NCI-H774 (cell line): Measurements from ENCODE around the gene RPRD2.

ENCODE experiments used
- DNase-seq: peaks from one replicate; lab custom pipeline; 2025; lab: John Stamatoyannopoulos, UW

RPRD2 gene

DNA sequence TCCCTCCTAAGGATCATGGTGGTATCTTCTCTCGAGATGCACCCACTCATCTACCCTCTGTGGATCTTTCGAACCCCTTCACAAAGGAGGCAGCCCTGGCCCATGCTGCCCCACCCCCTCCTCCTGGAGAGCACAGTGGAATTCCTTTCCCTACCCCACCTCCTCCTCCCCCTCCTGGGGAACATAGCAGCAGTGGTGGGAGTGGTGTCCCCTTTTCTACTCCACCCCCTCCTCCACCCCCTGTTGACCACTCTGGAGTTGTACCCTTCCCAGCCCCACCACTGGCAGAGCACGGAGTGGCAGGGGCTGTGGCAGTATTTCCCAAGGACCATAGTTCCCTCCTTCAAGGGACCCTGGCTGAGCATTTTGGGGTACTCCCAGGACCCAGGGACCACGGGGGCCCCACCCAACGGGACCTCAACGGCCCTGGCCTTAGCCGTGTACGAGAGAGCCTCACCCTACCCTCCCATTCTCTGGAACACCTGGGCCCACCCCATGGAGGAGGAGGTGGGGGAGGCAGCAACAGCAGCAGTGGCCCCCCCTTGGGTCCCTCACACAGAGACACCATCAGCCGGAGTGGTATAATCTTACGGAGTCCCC, 108.8 kb downstream of the RPRD2 start:
- DNase-seq: no peak

DNA sequence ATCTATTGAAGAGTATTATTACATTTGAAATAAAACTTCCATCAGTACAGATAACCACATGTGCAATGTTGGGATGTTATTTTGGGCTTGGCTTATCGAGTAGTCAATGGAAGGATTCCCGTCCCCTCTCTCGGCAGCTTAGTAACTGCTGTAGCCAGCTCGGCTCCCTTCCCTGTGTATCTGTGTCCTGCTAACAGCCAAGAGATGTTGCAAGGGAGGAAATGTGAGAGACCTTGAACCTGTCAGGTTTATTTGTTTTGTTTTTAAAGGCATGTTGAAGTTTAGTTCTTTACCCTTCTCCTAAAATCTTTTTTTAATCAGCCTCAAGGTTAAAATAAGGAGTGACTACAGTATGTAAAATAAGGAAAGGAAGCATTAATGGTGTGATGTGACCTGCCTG, 109.7 kb downstream of the RPRD2 start:
- DNase-seq: no peak

DNA sequence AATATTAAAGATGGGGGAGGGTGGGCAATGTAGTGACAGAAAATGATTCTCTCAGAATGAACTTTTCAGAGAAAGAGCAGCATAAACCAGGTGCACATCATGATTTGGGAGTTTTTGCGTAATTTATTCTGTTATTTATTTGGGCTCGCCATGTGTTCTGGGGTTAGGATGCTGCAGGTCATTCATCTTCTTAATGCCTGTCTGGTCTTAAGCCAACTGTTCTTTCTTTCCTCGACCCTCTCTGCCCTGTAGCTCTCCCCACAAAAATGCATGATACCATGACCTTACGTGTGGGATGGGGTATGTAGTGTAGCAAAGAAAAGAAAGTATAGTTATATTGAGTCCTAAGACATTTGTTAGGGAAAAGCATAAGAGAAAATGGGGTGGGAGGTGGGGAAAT, 110.9 kb downstream of the RPRD2 start:
- no peak for DNase-seq

DNA sequence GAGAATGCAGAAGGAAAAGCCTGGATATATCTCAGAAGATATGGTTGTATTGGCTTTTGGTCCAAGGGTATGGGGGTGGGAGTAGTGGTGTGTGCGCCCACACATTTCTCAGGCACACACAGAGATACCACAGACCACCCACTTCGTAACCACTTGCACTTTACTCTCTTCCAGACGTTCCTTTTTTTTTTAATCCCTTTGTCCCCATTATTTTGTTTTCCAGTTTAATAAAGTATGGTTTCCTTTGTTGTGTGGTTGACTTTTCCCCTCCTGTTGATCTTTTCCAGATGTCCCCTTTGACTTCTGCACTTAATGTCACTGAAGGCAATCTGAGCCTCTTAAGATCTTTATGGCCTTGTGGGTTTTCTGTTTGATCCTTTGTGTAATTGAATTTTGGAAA, 112.8 kb downstream of the RPRD2 start:
- no peak for DNase-seq

DNA sequence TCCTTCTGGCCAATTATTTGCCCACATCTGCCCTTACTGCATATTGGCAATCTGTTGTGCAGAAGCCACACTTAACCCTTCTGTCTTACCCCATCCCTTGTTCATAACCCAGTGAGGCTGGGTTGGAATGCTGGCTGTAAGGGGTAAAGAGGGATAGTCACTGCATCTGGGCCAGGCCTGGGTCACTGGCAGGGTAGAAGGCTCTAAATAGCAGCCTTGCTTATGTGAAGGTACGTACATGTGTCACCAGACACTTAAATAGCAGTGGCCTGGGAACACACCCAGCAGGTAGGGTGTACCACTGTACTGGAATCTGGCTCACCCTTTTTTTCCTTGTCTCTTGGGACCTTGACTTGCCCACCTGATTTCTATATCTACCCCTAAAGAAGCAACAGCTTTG, 113.4 kb downstream of the RPRD2 start:
- DNase-seq: no peak

DNA sequence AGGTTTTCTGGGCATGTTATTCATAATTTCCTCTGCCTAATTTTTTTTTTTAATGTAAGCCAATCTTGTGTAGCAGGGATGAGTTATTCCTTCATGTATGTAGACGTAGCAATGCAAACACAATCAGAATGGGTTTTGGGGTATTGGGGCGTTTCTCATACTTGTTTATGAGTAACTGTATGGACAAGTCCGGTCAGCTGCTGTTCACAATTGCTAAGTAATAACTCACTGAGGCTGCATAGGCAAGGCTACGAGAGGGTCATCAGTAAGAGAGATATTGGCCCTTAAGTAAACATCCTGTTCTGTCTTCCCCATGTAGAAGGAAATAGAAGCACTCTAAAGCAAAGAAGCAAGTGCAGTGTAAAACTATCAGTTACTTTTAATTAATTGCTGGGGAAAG, 113.8 kb downstream of the RPRD2 start:
- no peak for DNase-seq

DNA sequence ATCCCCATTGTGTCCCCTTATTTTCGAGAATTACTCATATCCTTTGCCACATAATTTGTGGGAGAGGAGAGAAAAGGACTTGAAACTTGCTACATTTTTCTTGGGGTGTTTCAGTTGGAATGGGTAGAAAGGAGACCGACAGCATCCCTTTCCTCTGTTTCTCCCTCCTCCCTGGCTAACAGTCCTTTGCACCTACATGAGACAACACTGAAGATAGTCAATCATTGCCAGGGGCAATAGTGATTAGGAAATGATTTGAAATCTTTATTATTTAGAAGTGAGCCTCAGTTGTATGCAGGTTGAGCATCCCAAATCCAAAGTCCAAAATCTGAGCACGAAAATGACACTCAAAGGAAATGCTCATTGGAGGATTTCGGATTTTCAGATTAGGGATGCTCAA, 115.4 kb downstream of the RPRD2 start:
- no peak for DNase-seq

DNA sequence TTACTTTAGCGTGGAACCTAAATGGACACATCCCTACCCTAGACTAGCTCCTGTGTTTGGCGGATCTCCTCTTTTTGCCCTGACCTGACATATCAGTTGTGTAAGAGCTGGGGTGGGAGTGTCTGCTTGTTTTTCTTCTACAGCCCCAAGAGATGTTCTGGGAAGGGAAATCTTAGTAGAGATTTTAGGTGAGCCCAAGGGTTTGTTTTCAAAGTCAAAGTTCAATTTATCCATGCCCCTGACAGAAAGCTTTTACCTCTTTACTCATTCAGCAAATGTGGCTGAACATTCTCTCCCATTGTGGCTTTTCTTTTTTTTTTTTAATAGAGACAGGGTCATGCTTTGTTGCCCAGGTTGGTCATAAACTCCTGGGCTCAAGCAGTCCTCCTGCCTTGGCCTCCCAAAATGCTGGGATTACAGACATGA, 116.0 kb downstream of the RPRD2 start:
- no peak for DNase-seq

DNA sequence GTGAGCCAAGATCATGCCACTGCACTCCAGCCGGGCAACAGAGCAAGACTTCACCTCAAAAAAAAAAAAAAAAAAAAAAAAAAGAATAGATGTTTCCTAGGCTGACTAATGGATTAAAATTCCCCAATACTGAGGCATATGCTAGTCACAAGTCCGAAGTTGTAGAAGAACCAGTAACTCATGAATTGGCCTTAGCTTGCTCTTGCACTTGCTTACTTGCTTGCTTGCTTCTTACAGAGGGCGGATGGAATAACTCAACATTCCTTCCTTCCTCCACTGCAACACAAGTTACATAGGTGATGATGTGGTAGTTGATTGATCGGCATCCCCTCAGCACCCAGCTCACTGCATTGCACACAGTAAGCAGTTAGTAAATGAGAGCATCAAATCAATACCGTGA, 120.5 kb downstream of the RPRD2 start:
- no peak for DNase-seq

DNA sequence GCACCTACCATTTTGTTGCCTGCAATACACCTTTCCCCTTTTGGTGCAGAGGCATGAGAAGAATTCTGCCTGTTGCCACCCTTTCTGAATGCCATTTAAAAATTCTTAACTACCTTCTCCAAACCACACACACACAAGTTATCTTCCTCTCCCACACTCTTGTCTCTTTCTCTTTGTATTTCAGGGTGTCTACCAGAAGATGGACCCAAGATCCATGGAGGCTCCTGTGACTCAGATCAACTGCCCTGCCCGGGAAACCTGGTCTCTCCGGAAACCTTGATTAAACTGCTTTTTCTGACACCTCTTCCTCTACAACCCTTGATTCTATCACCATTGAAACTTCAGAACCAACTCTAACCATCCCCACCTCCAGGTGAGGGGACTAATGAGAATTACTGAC, 120.9 kb downstream of the RPRD2 start:
- no peak for DNase-seq

DNA sequence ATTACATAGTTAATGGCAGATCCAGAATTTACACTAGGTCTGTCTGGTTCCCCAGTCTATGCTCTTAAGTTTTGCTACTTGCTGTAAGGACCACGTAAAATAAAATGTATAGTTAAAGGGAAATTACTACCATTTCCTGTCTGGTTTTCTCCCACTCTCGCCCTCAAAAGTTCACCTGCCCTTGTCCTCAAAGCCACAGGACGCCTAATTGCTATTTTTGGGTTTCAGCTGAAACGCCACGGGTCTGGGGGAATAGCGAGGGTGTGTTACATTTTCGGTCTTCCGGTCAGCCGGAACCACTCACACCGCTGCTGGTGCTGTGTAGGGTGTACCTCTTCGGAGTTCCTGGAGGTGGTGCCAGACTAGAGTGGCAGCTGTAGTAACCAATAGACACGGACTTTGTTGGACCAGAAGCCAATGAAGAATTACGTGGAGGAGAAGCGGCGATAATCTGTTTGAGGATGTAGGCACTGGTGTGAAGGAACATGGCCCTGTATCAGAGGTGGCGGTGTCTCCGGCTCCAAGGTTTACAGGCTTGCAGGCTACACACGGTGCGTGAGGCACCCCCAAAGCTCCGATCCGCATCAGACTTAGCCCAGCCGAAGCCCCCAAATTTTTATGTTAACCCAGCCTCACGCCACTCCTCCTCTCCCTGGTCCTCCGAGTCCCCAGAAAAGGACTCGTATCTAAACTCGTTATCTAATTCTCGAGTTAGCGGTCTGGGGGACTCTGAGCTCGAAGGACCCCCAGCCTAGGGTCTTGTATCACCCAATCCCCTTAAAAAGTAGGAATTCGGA, 123.2 kb downstream of the RPRD2 start, which contains the start of gene TARS2:
Gene TARS2, plus strand, starts transcription at position 454 of the 797 bp plus-strand sequence. Its CDS starts 32 bp downstream, at position 486.
- DNase-seq: peak; percentile 98

DNA sequence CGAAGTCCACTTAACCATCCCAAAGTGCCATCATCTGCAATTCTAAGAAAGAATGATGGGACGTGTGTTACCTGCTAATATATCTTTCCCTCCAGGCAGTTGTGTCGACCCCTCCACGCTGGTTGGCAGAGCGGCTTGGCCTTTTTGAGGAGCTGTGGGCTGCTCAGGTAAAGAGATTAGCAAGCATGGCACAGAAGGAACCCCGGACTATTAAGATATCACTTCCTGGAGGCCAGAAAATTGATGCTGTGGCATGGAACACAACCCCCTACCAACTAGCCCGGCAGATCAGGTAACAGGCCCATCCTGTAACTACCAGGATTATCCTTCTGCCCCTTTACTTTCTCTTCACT, 123.8 kb downstream of the RPRD2 start:
- DNase-seq: no peak

DNA sequence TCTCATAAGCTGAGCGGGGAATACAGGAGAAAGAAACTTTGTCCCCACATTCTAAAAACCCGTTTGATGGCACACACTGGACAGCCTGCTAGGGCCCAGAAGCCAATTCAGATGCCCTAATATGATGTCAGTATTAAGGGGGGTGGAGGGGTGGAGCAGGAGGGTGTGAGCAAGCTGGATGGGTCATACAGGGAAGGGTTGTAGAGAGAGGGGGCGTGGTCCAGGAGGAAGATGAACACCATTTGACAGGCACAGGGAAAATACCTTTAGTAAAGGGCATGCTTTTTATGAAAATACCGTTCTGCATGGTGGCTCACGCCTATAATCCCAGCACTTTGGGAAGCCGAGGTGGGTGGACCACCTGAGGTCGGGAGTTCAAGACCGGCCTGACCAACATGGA, 129.2 kb downstream of the RPRD2 start:
- DNase-seq: no peak

DNA sequence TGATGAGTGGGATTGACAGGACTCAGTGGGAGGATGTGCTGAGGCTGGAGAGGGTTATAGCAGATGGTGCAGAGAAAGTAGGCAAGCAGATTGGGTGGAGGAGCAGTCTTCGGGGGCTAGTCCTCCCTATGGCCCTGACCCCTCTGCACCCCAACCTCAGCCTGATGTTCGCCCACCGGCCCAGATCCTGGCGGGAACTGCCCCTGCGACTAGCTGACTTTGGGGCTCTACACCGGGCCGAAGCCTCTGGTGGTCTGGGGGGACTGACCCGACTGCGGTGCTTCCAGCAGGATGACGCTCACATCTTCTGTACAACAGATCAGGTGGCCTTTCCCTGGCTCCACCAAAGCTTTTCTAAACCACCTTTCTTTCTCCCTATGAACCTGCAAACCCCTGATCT, 134.4 kb downstream of the RPRD2 start:
- no peak for DNase-seq

DNA sequence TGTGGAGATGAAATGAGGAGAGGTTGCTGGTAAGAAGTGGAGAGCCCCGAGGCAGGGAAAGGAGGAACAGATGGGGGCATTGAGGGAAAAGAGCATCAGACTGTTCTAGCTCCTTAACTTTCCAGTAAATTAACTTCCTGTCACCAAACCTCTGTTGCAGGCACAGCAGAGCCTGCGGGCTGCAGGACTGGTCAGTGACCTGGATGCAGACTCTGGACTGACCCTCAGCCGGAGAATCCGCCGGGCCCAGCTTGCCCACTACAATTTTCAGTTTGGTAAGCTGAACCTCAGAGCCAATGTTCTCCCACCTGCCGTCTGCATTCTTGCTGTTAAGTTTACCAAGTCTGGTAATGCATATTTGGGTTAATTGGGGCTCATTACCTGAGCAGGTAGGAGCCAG, 141.5 kb downstream of the RPRD2 start:
- DNase-seq: no peak

DNA sequence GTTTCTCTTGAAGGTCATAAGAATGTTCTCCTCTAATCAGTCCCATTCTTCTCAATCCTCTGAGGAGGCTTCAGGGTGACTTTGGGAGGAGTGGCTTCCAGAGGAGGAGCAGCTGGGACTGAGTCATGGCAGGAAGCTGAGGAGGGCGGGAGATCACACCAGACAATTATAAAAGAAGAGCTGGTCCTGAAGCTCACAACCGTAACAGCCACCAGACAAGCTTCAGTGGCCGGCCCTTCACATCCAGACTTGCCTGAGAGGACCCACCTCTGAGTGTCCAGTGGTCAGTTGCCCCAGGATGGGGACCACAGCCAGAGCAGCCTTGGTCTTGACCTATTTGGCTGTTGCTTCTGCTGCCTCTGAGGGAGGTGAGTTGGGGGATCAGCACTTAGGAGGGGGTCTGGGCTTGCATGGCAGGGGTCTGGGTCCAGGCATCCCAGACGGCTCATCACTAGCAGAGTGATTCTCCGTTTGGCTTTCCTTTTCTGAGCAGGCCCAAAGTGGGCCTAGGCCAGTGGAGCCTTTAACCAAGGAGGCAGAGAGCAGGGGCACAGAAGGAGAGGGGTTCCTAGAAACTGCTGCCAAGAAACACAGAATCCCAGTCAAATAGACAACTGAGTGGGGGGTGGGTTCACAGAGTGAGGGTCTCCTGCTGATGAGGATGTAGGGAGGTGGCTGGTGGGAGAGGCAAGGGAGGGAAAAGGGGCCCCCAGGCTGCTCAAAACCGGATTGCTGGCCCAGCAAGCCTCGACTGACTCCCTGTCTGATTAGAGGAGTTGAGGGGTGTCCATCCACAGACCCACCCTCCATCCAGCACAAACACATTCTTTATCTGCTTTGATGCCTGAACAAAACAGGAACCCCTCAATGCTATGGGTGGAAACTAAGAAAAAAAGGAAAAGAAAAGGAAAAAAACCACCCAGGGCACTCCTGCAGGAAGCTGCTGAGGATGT, 144.2 kb downstream of the RPRD2 start, which contains the start of gene ECM1:
Gene ECM1, plus strand, starts transcription at position 198 of the 953 bp plus-strand sequence. Its CDS starts 101 bp downstream, at position 299.
- no peak for DNase-seq

DNA sequence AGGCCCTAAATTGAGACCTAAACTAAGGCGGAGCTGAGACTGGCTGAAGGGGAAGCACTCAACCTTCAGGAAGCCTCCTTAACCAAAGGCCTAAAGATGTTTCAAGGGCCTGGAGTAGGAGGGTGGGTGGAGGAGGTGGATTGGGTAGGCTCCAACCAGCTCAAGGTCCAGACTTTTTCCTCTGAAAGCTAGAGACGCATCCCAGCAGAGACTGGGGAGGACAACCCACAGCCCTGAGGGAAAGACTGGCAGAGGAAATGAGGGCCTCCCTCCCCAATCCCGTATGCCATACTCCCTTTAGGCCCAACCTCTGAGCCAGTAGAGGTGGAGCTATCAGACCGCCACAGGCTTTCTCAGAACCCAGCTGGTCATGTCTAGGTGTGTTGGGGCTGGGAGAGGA, 145.0 kb downstream of the RPRD2 start:
- DNase-seq: no peak

DNA sequence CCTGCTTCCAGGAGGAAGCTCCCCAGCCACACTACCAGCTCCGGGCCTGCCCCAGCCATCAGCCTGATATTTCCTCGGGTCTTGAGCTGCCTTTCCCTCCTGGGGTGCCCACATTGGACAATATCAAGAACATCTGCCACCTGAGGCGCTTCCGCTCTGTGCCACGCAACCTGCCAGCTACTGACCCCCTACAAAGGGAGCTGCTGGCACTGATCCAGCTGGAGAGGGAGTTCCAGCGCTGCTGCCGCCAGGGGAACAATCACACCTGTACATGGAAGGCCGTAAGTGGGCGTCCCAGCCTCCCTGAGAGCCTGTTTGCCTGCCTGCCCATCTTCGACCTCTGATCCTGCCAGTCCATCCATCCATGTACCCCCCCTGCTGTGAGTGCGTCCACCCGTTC, 147.6 kb downstream of the RPRD2 start:
- DNase-seq: peak; percentile 50

DNA sequence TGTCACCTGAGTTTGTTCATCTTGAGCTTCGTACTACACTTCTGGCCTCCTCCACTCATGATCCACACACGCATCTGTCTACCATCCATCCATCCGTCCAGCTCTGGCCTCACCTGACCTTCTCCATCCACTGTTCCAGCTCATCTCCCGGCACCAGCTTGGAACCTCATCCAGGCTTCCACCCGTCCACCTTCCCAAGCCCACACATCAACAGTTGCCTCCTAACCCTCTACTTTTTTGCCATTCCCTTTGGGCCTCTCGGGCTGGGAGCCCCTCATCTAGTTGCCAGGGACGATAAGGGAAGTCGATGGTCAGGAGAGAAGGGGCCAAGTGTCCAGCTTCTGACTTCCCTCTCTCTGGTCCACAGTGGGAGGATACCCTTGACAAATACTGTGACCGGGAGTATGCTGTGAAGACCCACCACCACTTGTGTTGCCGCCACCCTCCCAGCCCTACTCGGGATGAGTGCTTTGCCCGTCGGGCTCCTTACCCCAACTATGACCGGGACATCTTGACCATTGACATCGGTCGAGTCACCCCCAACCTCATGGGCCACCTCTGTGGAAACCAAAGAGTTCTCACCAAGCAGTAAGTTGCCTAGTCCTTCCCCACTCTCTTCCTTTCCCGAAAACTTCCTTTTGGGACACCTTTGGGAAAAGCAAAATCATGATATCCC, 148.2 kb downstream of the RPRD2 start:
- no peak for DNase-seq

DNA sequence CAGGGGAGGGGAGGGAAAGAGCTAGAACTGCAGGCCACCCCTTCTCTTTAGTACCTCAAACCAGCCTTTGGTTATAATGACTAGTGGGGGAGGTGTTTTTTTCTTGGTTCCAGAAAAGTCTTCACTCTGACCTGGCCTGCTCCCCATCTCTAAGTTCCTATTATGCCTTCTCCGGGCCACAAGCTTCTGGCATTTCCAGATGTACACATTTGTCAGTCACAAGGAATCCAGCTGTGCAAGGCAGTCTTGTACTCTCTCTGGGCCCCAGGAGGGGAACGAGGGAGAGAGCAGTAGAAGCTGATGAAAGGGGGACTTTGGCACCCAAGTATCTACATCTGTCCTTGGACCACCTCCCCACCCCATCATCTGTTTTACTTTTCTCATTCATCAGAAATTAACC, 148.9 kb downstream of the RPRD2 start:
- DNase-seq: no peak

DNA sequence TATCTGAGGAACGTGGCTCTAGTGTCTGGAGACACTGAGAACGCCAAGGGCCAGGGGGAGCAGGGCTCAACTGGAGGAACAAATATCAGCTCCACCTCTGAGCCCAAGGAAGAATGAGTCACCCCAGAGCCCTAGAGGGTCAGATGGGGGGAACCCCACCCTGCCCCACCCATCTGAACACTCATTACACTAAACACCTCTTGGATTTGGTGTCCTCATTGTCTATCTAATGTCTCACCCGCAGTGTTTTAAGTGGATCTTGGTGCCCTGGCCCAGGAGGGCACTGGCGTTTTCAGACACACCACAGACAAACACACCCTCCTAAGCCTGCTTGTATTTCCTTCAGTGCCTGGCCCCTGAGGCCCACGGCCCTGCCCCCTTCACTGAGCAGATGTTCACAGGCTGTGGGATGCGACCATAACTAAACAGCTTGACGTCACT, 149.4 kb downstream of the RPRD2 start:
- DNase-seq: no peak

DNA sequence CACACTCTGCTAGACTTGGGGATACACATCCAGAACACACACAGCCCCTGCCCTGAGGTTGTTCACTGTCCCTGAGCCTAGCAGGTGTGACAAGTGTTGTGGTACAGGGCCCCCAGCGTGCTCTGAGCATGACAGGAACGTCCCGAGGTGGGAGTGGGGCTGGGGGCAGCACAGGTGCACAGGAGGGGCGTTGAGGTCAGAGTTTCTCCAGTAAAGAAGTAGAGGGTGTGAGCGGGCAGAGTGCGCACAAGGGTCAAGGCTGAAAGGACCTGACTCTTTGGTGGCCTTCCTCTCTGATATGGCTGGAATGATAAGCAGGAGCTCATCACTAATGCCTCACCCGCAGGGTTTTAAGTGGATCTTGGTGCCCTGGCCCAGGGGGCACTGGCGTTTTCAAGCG, 150.3 kb downstream of the RPRD2 start:
- no peak for DNase-seq
